ENCODE results near the gene LBHD2.

- TF ChIP-seq CTCF (IDR thresholded peaks at IDR 0.05; ENCODE audit: insufficient read depth, low read length) (no peak), POLR2AphosphoS5 (IDR thresholded peaks at IDR 0.05; ENCODE audit: low read depth) (no peak), GABPA (IDR thresholded peaks at IDR 0.05; ENCODE audit: low read depth) (no peak)
Measured at GRCh38 chr14:103121121-103121845, 37.3 kb downstream of the LBHD2 start.

Measured in HL-60 (cell line).